CD4-positive, alpha-beta T cell treated with Interleukin-6 at 100 ng/mL for 8 hours (primary cell): ENCODE measurements around the gene TRIOBP.
"Not testable (repeated sequence)": the region's sequence is repeated elsewhere in the genome, so short reads cannot be mapped to it uniquely, and the experiment has no call there.

Source experiments
- DNase-seq: peaks from one replicate; pipeline ENCODE4 v3.0.0-alpha.2; 2020; ENCODE audit warnings: mixed read lengths, low spot score

Gene TRIOBP, protein sequence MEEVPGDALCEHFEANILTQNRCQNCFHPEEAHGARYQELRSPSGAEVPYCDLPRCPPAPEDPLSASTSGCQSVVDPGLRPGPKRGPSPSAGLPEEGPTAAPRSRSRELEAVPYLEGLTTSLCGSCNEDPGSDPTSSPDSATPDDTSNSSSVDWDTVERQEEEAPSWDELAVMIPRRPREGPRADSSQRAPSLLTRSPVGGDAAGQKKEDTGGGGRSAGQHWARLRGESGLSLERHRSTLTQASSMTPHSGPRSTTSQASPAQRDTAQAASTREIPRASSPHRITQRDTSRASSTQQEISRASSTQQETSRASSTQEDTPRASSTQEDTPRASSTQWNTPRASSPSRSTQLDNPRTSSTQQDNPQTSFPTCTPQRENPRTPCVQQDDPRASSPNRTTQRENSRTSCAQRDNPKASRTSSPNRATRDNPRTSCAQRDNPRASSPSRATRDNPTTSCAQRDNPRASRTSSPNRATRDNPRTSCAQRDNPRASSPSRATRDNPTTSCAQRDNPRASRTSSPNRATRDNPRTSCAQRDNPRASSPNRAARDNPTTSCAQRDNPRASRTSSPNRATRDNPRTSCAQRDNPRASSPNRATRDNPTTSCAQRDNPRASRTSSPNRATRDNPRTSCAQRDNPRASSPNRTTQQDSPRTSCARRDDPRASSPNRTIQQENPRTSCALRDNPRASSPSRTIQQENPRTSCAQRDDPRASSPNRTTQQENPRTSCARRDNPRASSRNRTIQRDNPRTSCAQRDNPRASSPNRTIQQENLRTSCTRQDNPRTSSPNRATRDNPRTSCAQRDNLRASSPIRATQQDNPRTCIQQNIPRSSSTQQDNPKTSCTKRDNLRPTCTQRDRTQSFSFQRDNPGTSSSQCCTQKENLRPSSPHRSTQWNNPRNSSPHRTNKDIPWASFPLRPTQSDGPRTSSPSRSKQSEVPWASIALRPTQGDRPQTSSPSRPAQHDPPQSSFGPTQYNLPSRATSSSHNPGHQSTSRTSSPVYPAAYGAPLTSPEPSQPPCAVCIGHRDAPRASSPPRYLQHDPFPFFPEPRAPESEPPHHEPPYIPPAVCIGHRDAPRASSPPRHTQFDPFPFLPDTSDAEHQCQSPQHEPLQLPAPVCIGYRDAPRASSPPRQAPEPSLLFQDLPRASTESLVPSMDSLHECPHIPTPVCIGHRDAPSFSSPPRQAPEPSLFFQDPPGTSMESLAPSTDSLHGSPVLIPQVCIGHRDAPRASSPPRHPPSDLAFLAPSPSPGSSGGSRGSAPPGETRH (N-terminal part only)

DNA sequence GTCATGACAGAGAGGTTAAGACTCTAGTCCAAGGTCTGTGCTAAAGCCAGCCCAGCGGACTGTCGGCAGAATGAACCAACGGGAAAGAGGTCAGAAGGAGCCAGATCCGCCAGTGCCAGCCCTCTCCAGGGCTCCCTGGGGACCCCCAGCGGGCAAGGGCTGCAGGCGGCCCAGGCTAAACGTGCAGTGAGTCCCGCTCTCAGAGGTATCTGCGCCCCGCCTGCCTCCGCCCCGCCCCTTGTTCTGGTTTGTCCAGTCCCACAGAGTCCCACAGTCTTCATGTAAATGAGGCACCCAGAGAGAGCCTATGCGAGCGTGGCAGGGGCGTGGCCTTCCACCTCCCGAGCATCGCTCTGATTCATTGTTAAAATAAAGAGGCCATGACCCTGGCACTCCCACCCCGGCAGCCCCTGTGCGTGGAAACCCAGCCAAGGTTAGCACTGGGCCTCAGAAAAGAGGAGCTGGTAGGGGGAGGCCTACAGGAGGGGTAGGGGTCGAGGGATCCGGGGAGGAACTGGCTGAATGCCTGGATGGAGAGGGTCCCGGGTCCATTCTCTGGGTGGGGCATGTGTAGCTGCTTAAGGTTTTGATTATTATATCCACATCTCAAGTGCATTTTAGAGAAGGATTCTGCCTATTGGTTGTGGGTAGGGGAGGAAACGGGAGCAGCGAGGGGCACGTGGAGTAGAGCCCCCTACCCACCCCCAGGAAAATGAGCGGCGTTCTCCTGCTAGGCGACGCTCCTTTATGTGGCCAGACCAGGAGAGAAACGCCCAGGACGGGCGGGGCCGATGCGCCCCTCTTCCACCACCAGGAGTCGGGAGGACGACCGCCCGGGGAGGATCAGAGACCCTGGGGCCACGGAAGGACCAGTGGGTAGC lies at the start of gene TRIOBP:
Gene TRIOBP (plus strand): TSS at position 392 of the 881 bp plus-strand sequence. CDS start 4,318 bp downstream, outside the sequence.
- DNase-seq: peak; percentile 79

DNA sequence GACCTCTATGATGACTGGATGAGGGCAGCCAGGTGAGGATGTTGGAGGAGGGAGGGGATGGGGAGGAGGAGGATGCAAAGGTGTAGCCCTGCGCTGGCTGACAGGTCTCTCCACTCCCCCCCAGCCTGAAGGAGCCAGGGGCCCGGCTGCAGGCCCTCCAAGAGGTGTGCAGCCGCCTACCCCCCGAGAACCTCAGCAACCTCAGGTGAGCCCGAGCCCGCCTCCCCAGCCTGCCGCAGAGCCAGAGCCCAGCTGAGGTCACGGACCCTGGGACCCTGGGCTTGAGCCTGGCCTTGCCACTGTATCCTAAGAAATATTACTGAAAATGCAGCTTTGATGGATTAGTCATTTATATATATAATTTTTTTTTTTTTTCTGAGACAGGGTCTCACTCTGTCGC lies 49.5 kb upstream of the TRIOBP start:
- no peak for DNase-seq

DNA sequence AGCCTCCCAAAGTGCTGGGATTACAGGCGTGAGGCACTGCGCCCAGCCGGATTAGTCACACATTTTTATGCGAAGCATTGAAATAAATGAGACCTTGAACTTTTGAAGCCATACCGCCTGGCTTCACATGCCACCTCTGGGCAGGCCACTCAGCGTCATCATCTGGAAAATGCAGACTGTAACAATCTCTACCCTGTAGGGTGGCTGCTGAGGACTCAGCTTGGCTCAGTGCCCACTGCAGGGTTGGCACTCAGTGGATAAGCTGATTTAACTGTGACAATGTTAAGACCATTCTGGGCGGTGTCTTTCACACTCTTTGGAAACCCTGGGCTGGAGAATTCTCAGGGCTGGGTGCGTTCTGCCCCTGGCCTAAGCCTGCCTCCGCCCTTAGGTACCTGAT lies 48.9 kb upstream of the TRIOBP start:
- no peak for DNase-seq

DNA sequence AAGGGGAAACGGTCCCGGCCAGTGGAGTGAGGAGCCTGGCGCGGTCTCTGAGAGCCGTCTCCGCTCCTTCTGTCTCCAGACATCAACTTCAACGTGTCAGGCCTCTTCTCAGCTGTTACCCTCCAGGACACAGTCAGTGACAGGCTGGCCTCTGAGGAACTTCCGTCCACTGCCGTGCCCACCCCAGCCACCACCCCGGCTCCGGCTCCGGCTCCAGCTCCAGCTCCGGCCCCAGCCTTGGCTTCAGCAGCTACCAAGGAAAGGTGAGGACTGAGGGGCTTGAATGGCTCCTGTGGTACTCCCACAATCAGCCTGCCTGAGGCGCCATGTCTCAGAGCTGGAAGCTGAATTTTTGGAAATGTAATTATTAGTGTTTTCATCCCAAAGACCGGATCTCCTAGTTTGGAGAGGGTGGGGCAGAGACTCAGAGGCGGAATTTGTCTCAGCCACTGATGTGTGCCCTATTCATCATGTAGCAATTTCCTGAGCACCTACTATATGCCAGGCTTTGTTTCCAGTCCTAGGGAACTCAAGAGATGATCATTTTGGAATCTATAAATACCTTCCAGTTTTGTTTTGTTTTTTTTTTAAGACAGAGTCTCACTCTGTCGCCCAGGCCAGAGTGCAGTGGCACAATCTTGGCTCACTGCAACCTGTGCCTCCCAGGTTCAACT lies 46.2 kb upstream of the TRIOBP start:
- no peak for DNase-seq

DNA sequence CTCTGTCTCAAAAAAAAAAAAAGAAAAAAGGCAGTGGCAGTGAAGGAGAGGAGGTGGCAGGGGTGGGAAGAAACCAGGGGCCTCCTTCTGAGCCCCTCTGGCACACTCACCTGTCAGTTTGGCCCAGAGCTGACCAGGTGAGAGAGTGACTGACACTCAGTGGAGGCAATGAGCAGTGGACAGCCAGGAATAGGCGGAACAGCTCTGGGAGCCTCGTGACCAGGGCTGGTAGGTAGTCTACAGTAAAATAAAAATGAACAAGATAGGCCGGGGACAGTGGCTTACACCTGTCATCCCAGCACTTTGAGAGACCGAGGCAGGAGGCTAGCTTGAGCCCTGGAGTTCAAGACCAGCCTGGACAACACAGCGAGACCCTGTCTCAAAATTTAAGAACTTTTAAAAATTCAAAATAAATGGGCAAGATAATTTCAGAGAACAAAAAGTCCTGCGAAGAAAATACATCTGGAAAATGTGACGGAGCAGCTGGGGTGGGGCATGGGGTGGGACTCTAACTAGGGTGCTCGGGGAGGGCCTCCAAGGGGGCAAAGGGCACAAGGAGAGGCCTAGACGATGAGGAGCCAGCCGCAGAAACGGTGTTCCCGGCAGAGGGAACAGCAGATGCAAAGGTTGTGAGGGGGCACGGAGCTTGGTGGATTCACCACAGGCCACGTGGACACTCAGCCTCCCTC lies 42.1 kb upstream of the TRIOBP start:
- no peak for DNase-seq

DNA sequence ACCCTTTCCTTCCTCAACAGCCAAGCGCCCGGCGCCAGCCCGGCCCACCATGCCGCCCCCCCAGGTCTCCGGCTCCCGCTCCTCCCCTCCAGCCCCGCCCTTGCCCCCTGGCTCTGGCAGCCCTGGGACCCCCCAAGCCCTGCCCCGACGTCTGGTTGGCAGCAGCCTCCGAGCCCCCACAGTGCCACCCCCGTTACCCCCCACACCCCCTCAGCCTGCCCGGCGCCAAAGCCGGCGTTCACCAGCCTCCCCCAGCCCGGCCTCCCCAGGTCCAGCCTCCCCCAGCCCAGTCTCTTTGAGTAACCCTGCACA lies 41.6 kb upstream of the TRIOBP start:
- no peak for DNase-seq

DNA sequence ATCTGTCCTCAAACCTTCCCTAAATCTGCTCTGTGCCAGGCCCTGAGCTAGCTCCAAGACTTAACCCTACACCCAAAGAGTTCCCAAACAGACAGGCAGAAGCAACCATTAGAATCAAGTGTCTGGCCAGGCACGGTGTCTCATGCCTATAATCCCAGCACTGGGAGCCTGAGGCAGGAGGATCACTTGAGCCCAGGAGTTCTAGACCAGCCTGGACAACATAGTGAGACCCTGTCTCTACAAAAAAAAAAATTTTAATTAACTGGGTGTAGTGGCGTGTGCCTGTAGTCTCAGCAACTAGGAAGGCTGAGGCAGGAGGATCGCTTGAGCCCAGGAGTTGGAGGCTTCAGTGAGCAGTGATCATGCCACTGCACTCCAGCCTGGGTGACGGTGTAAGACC lies 40.3 kb upstream of the TRIOBP start:
- DNase-seq: not testable (repeated sequence)

DNA sequence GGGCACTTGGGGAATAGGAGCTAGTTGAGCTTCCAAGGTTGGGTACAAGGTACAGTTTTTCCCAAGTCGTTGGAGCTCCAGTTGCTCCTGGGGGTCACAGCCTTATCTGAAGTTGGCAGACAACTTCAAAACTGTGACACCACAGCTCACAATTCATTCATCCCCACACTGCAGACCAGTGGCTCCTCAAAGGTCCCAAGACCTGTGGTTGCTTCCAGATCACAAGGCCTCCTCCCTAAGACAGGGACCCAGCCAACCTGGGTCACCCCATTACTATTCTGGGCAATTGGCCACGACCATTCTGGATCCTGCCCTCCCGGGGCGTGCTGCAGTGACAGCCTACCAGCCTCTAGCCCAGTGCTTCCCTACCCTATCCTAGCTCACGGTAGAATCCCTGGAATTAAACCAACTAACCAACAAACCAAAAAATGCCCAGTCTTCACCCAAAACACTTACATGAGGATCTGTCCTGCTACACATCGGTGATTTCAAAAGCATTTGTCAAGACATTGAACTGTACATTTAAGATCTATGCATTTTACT lies 39.2 kb upstream of the TRIOBP start:
- DNase-seq: no peak

DNA sequence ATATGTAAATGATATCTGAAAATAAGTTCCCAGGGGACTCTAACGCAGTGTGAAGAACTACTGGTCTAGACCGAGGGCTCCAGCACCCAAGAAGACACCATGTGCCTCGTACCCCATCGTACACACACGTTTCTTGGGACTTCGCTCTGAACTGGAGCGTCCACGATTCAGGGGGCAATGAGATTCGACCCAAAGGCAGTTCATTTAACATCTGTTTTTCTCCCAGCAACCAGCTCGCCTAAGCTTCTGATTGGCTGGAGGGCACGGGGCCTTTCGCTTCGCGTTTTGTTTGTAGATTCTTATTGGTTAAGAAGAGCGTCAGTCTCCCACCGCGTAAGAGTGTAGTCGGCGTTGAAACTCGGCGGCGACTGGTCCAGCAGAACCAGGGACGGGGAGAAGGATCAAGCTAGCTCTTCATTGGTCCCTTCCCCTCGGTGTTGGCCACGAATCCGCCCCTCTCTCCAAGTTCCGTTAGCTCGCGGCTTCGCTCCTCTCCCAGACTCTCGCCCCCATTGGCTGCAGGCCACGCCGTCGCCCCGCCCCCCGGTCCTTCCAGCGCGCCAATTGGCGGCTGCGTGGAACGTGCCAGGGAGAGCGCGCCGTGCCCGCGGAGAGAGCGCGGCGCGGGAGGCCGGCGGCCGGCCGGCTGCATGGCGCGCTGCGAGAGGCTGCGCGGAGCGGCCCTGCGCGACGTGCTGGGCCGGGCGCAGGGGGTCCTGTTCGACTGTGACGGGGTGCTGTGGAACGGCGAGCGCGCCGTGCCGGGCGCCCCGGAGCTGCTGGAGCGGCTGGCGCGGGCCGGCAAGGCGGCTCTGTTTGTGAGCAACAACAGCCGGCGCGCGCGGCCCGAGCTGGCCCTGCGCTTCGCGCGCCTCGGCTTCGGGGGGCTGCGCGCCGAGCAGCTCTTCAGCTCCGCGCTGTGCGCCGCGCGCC lies 38.4 kb upstream of the TRIOBP start, which contains the start of gene PDXP:
Gene PDXP (plus strand): TSS at position 591 of the 933 bp plus-strand sequence. CDS start 60 bp downstream, at position 651.
- DNase-seq: peak; percentile 99

DNA sequence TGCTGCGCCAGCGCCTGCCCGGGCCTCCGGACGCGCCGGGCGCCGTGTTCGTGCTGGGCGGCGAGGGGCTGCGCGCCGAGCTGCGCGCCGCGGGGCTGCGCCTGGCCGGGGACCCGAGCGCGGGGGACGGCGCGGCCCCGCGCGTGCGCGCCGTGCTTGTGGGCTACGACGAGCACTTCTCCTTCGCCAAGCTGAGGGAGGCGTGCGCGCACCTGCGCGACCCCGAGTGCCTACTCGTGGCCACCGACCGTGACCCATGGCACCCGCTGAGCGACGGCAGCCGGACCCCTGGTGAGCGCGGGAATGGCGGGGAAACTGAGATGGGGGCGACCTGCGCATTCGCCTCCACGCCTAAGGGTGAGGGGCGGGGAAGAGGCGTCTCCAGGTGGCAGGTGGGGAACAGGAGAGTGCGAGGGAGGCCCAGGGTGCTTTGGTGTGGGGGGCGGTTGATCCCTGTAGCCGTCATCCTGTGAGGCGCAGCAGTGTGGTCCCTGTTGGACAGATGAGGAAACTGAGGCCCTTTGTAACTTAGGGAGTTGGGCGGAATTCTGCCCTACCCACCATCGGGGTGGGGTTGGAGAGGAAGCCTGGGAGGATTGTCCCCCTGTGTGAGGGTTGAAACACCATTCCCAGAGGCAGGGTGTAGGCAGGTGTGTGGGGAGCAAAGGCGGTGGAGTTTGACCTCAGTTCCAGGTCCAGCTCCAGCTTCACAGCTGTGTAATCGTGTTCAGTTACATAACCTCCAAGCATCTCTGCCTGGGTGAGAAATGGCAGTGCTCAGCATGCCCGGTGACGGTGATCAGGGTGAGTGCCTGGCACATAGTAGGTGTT lies 37.6 kb upstream of the TRIOBP start:
- DNase-seq: no peak

DNA sequence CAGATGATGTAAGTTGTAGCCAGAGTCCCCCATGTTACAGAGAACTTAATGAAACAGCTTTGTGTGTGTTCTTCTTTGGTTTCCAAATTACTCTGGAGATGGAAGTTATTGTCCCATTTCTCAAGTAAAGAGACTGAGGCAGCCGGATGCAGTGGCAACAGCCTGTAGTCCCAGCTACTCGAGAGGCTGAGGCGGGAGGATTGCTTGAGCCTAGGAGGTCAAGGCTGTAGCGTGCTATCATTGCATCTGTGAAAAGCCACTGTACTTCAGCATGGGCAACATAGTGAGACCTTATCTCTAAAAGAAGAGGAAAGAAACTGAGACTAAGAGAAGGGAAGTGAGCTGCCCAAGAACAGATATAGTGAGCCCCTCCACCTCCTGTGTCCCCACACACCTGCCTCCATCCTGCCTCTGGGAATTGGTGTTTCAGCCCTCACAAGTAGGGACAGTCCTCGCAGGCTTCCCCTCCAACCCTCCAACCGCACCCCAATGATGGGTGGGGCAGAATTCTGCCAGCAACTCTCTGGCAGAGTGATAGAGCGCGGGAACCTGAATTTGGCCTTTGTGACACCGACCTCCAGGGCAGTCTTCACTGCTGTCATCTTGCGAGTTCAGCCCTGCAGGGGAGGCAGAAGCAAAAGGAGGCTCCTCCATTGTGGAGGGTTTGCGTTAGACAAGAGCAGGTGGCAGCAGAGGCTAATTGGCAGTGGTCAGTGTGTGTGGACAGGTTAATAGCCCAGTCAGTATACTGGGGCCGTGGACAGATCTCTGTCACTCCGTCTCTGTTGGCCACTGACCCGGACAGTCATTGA lies 36.7 kb upstream of the TRIOBP start:
- no peak for DNase-seq

DNA sequence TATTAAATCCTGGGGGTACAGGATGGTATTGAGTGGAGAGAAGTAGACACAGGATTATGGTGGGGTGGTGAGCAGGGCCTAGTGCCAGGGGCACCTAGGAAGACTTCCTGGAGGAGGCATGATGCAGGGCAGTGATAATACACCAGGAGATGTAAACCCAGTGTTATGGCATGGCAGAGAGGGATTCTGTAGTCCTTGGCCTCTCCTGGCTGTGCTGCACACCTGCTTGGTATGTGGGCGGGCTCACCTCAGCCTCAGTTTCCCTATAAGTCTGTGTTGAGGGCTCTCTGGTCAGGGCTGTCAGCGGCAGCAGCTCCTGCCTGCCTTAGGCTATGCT lies 36.2 kb upstream of the TRIOBP start:
- DNase-seq: no peak

DNA sequence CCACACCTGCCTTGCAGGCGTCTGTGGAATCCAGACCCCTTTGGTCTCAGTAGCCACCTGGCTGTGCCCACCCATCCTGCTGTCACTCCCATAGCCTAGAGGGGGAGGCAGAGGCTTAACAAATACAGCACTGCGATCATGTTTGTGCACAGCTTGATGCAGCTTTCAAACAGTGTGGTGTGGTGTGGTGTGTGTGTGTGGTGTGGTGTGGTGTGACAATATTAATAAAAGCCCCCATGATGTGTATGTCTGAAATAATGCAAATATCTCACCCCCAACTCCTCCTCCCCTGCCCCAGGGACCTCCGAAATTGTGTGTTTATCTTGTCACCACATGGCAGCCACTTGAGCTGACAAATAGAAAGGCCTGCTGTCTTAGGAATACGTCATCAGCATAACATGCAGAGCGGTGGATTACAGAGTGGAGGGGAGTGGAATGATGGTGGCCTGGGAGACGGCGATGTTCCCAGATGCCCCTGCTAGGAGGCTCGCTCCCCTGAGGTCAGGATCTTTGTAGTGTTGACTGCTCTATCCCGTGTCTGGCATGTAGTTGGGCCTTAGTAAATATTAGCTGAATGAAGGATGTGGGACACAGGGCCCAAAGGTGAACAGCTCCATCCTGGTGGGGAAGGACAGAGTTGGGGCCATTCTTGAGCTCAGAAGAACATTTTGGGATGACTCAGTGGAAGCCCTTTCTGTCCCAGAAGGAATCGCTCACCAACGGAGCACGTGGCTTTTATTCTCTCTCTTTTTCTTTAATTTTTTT lies 35.5 kb upstream of the TRIOBP start:
- DNase-seq: no peak

DNA sequence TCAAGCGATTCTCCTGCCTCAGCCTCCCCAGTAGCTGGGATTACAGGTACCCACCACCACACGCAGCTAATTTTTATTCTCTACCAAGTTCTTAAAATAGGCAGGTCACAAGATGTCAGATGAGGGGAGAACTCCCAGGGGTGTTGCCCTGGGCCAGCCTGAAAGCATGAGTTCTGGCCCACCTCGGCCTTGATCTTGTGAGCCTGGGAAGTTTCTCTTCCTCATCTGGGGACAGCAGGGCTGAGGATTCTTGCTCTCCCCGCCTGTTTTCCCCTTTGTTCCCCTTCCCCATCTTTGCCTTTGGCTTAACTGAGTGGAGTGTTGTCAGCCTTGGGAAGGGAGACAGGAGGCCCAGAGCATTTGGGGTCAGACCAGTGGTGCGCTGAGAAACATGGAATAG lies 34.8 kb upstream of the TRIOBP start:
- no peak for DNase-seq

DNA sequence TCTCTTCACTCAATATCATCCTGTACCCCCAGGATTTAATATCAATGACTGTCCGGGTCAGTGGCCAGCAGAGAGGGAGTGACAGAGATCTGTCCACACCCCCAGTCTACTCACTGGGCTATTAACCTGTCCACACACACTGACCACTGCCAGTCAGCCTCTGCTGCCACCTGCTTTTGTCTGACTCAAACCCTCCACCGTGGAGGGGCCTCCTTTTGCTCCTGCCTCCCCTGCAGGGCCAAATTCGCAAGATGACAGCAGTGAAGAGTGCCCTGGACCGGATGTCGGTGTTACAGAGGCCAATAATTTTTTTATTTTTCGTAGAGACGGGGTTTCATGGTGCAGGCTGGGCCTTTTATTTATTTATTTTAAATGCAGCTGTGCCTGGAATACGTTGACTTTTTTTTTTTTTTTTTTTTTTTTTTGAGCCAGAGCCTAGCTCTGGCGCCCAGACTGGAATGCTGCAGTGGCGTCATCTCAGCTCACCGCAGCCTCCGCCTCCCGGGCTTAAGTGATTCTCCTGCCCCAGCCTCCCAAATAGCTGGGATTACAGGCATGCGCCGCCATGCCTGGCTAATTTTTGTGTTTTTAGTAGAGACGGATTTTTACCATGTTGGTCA lies 33.2 kb upstream of the TRIOBP start:
- no peak for DNase-seq
